Neural cell (in vitro differentiated cells): ENCODE results near the gene RGS5.

Experiments
- CTCF ChIP-seq: fragments of 450-650 bp; IDR thresholded peaks from 2 replicates; pipeline ENCODE4 v1.5.1; 2014; ENCODE audit warnings: antibody characterized with exemption, mild to moderate bottlenecking, moderate library complexity; ENCODE audit not compliant: poor library complexity, severe bottlenecking
- EP300 ChIP-seq: fragments of 450-650 bp; conservative IDR thresholded peaks from 2 replicates; pipeline ENCODE4 v1.6.1; 2014; ENCODE audit warnings: antibody characterized with exemption, mild to moderate bottlenecking, moderate library complexity; ENCODE audit not compliant: poor library complexity, severe bottlenecking
- EZH2 ChIP-seq: fragments of 200-600, 300-800 bp; shearing (Covaris generic), sonication (generic); IDR thresholded peaks from 2 replicates; pipeline ENCODE4 v1.6.1; 2014; ENCODE audit warnings: antibody characterized with exemption, low read length, borderline replicate concordance, mild to moderate bottlenecking; ENCODE audit not compliant: insufficient read depth, poor library complexity, severe bottlenecking
- MXI1 ChIP-seq: fragments of 450-650 bp; conservative IDR thresholded peaks from 2 replicates; pipeline ENCODE4 v1.6.1; 2014; ENCODE audit warnings: antibody characterized with exemption, mild to moderate bottlenecking; ENCODE audit not compliant: poor library complexity, severe bottlenecking
- POLR2AphosphoS5 ChIP-seq: IDR thresholded peaks from 2 replicates; pipeline ENCODE4 v1.6.1; 2012
- RAD21 ChIP-seq: fragments of 450-650 bp; conservative IDR thresholded peaks from 2 replicates; pipeline ENCODE4 v1.6.1; 2014; ENCODE audit warnings: antibody characterized with exemption, mild to moderate bottlenecking, moderate library complexity
- REST ChIP-seq: IDR thresholded peaks from 2 replicates; pipeline ENCODE4 v1.6.1; 2012; ENCODE audit warnings: borderline replicate concordance
- SMC3 ChIP-seq: fragments of 450-650 bp; conservative IDR thresholded peaks from 2 replicates; pipeline ENCODE4 v1.6.1; 2014; ENCODE audit warnings: antibody characterized with exemption, mild to moderate bottlenecking, moderate library complexity; ENCODE audit not compliant: poor library complexity
- TAF1 ChIP-seq: IDR thresholded peaks from 2 replicates; pipeline ENCODE4 v1.6.1; 2012; ENCODE audit warnings: low read depth

- no peak for TF ChIP-seq CTCF
- TF ChIP-seq EP300: no peak
- TF ChIP-seq EZH2: no peak
- no peak for TF ChIP-seq POLR2AphosphoS5
- no peak for TF ChIP-seq MXI1
- TF ChIP-seq REST: no peak
- TF ChIP-seq TAF1: no peak
- TF ChIP-seq RAD21: no peak
- TF ChIP-seq SMC3: no peak
These were observed 24.4 kb upstream of the RGS5 start for GRCh38 chr1:163227126-163227525.
